ENCODE results near the gene CIB2. TPM values are rescaled to one million over a fixed set of nuclear protein-coding genes. Genes with fewer than 3 reads are reported as not detected.
A peak's percentile ranks its signal among the peaks of the same experiment; 100 is the strongest.
"Not testable (repeated sequence)": the region's sequence is repeated elsewhere in the genome, so short reads cannot be mapped to it uniquely, and the experiment has no call there.

The CIB2 gene
- total RNA-seq, 4 donors from 2014 or later: 17.5 to 70.9 (median 21.0) TPM

- TF ChIP-seq, protein P1, sequence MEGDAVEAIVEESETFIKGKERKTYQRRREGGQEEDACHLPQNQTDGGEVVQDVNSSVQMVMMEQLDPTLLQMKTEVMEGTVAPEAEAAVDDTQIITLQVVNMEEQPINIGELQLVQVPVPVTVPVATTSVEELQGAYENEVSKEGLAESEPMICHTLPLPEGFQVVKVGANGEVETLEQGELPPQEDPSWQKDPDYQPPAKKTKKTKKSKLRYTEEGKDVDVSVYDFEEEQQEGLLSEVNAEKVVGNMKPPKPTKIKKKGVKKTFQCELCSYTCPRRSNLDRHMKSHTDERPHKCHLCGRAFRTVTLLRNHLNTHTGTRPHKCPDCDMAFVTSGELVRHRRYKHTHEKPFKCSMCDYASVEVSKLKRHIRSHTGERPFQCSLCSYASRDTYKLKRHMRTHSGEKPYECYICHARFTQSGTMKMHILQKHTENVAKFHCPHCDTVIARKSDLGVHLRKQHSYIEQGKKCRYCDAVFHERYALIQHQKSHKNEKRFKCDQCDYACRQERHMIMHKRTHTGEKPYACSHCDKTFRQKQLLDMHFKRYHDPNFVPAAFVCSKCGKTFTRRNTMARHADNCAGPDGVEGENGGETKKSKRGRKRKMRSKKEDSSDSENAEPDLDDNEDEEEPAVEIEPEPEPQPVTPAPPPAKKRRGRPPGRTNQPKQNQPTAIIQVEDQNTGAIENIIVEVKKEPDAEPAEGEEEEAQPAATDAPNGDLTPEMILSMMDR (IDR thresholded peaks at IDR 0.05): no peak
- TF ChIP-seq POLR2A (IDR thresholded peaks at IDR 0.05): no peak
- Histone ChIP-seq H3K27me3 (no peaks in the 10 kb centered on the region), H3K9me3 (no peaks in the 10 kb centered on the region), H3K36me3 (peaks cover 0 to 53% (median 3%) of the 10 kb centered on the region in 3 donors), H3K4me1 (peaks cover 0 to 14% (median 0%) of the 10 kb centered on the region in 4 donors), H3K27ac (no peak overlapping the region), H3K4me3 (no peak overlapping the region)
- DNase-seq: no peak
Observed at GRCh38 chr15:78156653-78157052, 25.4 kb upstream of the CIB2 start.

- Histone ChIP-seq H3K4me3 (no peak overlapping the region), H3K4me1 (peaks cover 0 to 25% (median 0%) of the 10 kb centered on the region in 4 donors), H3K36me3 (peaks cover 0 to 41% (median 0%) of the 10 kb centered on the region in 3 donors)
Observed at GRCh38 chr15:78155355-78155939, 24.2 kb upstream of the CIB2 start.

DNA sequence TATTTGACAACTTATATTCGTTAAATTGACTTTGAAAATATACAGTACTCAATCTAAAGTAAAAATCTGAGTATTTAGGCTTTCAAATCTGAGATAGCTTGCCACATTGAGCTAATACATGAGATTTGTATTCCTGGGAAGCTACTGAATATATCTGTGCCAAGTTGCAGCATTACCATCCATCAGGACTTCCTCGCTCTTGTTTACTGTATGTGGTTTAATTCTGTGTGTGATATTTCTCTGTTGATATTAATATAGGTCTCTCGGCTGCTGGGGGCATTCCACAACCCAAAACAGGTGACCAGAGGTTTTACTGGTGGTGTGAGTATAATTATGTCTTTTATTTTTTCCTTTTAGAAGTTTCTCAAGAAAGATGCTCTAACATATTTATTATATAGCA, 23.7 kb upstream of the CIB2 start:
- H3K4me1 ChIP-seq: peaks cover 0 to 29% (median under 1%) of the 10 kb centered on the region in 4 donors
- DNase-seq: no peak
- H3K36me3 ChIP-seq: peaks cover 0 to 36% (median 0%) of the 10 kb centered on the region in 3 donors
- no peak overlapping the region for H3K4me3 ChIP-seq
- H3K27me3 ChIP-seq: no peaks in the 10 kb centered on the region
- no peak overlapping the region for H3K27ac ChIP-seq
- no peaks in the 10 kb centered on the region for H3K9me3 ChIP-seq
- TF ChIP-seq, protein P1 (IDR thresholded peaks at IDR 0.05): no peak
- no peak for TF ChIP-seq POLR2A (IDR thresholded peaks at IDR 0.05)

More at GRCh38 chr15:78155355-78155939, 24.2 kb upstream of the CIB2 start:
- TF ChIP-seq POLR2A (IDR thresholded peaks at IDR 0.05): no peak
- TF ChIP-seq, protein P1 (IDR thresholded peaks at IDR 0.05): no peak
- Histone ChIP-seq H3K27ac (no peak overlapping the region), H3K9me3 (no peaks in the 10 kb centered on the region), H3K27me3 (no peaks in the 10 kb centered on the region)
- no peak for DNase-seq

- H3K9me3 ChIP-seq, H3K36me3 ChIP-seq, H3K27me3 ChIP-seq: not testable (repeated sequence)
- Histone ChIP-seq H3K4me3 (peak overlapping the region in 2 of 4 donors; percentile 90 to 91), H3K4me1 (peaks cover 0 to 37% (median 2%) of the 10 kb centered on the region in 4 donors), H3K27ac (peak overlapping the region in 1 of 4 donors; percentile 22)
- DNase-seq: peak in 2 of 3 donors; percentile 13 to 35
Observed at GRCh38 chr15:78151075-78151474, 19.8 kb upstream of the CIB2 start.

DNA sequence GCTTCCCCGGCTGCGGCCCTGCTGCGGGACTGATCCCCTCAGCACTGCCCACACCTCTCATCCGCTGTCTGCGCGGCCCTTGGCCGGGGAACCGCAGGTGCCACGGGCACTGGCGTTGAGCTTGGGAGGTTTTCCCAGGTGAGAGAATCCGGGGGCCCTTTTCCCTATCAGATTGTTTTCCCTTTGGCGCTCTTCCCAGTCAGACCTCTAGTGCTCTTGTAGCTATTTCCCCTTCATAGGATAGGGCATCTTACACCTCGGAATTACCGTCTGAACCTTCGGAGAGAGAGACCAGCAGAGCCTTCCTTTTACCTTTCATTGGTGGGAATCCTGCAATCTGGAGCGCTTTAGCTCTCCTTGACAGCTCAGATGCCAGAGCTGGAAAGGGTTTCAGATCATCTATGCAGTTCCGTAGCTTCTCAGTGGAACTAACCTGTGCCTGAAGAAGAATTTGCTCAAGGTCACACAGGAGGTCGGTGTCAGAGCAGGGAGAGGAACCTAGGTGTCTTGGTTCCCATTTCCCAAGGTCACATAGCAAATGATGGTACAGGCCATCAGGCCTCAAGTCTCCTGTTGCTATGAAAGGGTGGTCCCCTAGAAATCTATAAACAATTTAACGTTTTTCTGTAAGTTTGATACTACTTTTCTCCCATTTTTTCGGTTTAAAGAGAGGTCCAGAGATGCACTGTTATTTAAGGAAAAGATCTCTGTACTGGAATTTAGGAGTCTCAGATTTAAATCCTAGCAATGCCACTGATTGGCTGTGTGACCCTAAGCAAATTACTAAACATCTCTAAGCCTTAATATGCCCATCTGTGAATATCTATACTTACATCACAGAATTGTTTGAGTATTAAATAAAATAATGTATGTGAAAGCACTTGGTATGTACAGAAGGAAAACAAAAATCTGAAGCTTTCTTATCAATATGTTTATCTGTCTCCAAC, 18.8 kb upstream of the CIB2 start:
- peak overlapping the region; percentile 84 to 92 (median 92) for H3K27ac ChIP-seq
- peak overlapping the region; percentile 90 to 98 (median 93) for H3K4me3 ChIP-seq
- no peaks in the 10 kb centered on the region for H3K36me3 ChIP-seq
- peaks cover 0 to 30% (median 2%) of the 10 kb centered on the region in 4 donors for H3K4me1 ChIP-seq
- TF ChIP-seq, protein P1 (IDR thresholded peaks at IDR 0.05): no peak
- TF ChIP-seq POLR2A (IDR thresholded peaks at IDR 0.05): no peak
- DNase-seq: peak in 1 of 3 donors; percentile 14
- H3K27me3 ChIP-seq: no peaks in the 10 kb centered on the region
- H3K9me3 ChIP-seq: no peaks in the 10 kb centered on the region

All from Peyer's patch (tissue), 4 donors.